IPS-20b (cell line): Measurements from ENCODE around the gene TTC16.
A peak's percentile ranks its signal among the peaks of the same experiment; 100 is the strongest.

Experiments used
- H3K27ac ChIP-seq: one replicate; pipeline ENCODE4 v1.5.1; 2013; ENCODE audit warnings: low read length
- H3K27me3 ChIP-seq: 2 replicates; pipeline ENCODE4 v1.6.1; 2013; ENCODE audit warnings: mild to moderate bottlenecking, low read length, inconsistent platforms; ENCODE audit not compliant: insufficient read depth
- H3K36me3 ChIP-seq: 2 replicates; pipeline ENCODE4 v1.6.1; 2013; ENCODE audit warnings: low read depth, mild to moderate bottlenecking, inconsistent platforms, low read length, moderate library complexity; ENCODE audit not compliant: insufficient read depth
- H3K4me1 ChIP-seq: 2 replicates; pipeline ENCODE4 v1.6.1; 2013; ENCODE audit warnings: mild to moderate bottlenecking, control low read depth, inconsistent platforms, low read length, moderate library complexity; ENCODE audit not compliant: insufficient read depth
- H3K4me3 ChIP-seq: 2 replicates; pipeline ENCODE4 v1.5.1; 2013; ENCODE audit warnings: mild to moderate bottlenecking, low read length, inconsistent platforms
- H3K9ac ChIP-seq: 2 replicates; pipeline ENCODE4 v1.6.1; 2013; ENCODE audit warnings: low read depth, mild to moderate bottlenecking, inconsistent platforms, low read length, moderate library complexity
- H3K9me3 ChIP-seq: 2 replicates; pipeline ENCODE4 v1.6.1; 2013; ENCODE audit warnings: mild to moderate bottlenecking, low read depth, low read length, inconsistent platforms; ENCODE audit not compliant: insufficient read depth

Gene TTC16

DNA sequence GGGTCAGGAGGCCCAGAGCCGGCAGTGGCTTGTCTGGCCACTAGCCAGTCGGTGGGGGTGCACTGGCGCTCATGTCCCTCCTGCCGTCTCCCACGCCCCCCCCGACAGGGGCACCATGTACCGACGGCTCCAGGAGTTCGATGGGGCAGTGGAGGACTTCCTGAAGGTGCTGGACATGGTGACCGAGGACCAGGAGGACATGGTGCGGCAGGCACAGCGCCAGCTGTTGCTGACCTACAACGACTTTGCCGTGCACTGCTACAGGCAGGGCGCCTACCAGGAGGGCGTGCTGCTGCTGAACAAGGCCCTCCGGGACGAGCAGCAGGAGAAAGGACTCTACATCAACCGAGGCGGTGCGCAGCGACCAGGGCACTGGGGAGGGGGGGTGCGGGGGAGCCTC, 8.1 kb downstream of the TTC16 start:
- H3K9ac ChIP-seq: no peak overlapping the region
- no peak overlapping the region for H3K4me3 ChIP-seq

DNA sequence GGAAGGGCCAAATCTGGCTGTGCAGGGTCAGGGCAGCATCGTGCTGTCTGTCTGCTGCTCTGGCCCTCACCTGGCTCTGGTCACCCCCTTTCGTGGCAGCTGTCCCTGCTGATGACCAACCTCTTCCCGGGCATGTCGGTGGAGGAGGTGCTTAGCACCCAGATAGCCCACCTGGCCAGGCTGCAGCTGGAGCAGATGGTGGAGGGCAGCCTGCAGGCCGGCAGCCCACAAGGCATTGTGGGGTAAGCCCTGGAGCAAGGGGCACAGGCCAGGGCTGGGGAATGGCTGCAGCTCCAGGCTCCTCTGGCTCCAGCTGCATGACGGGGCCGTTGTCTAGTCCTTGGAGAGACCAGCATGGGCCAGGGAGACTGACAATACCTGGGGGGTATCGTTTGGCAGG, 11.0 kb downstream of the TTC16 start:
- Histone ChIP-seq H3K27me3 (no peaks in the 10 kb centered on the region), H3K9ac (no peak overlapping the region), H3K4me1 (no peaks in the 10 kb centered on the region), H3K36me3 (no peaks in the 10 kb centered on the region), H3K4me3 (no peak overlapping the region), H3K27ac (no peak overlapping the region), H3K9me3 (no peaks in the 10 kb centered on the region)

More for the DNA sequence above, 8.1 kb downstream of the TTC16 start:
- no peaks in the 10 kb centered on the region for H3K27me3 ChIP-seq
- no peaks in the 10 kb centered on the region for H3K4me1 ChIP-seq
- no peaks in the 10 kb centered on the region for H3K36me3 ChIP-seq
- H3K27ac ChIP-seq: no peak overlapping the region
- no peaks in the 10 kb centered on the region for H3K9me3 ChIP-seq

DNA sequence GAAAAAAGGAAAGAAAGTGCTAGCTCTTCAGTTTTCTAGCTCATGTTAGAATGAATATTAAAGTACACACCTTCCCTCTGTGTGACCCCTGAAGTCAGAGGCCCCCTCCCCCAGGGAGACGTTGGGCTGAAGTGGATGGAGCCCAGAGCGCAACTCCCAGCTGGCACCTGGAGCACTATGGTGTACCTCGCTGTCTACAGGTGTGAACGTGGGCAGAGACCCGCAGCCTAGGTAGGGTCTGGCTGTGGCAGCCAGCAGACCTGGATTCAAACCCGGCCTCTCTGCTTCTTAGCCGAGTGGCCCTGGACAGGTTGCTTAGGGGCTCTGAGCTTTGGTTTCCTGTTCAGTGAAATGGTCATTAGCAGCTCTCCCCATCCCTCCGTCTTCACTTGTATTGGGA, 12.9 kb downstream of the TTC16 start:
- Histone ChIP-seq H3K9me3 (no peaks in the 10 kb centered on the region), H3K27ac (no peak overlapping the region), H3K9ac (no peak overlapping the region), H3K27me3 (no peaks in the 10 kb centered on the region), H3K4me1 (no peaks in the 10 kb centered on the region), H3K36me3 (no peaks in the 10 kb centered on the region), H3K4me3 (no peak overlapping the region)

DNA sequence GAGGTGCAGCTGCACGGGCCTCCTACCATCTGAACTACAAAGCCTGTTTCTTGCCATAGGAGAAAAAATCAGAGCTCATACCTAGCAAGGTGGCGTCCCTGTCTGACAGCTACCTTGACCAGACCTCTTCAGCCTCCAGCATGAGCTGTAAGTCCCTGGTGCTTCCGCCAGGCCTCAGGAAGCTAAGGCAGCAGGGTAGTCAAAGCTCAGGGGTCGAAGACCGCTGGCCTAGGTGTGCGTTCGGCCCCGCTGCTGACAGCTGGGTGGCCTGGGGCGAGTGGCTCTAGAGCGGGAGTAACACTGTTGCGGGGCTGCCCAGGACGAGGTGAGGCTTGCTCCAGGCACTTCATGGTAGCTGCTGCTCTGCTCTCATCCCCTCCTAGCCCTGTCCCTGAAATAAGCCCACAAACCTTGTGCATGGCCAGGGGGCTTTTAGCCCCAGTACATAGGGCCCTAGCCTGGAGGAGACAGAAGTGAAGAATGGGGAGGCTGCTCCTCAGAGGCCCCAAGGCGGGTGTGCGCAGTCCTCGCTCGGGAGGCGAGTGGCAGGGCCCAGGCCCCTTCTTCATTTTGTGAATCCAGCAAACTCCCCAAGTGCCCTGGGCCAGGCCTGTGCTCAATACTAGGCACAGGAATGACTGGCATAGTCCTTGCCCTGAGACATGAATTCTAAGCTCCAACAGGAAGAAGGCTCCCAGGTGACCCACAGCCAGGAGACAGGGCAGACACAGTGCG, 13.8 kb downstream of the TTC16 start:
- Histone ChIP-seq H3K36me3 (no peaks in the 10 kb centered on the region), H3K9ac (no peak overlapping the region), H3K9me3 (no peaks in the 10 kb centered on the region), H3K4me1 (no peaks in the 10 kb centered on the region), H3K27ac (no peak overlapping the region), H3K27me3 (no peaks in the 10 kb centered on the region), H3K4me3 (no peak overlapping the region)

DNA sequence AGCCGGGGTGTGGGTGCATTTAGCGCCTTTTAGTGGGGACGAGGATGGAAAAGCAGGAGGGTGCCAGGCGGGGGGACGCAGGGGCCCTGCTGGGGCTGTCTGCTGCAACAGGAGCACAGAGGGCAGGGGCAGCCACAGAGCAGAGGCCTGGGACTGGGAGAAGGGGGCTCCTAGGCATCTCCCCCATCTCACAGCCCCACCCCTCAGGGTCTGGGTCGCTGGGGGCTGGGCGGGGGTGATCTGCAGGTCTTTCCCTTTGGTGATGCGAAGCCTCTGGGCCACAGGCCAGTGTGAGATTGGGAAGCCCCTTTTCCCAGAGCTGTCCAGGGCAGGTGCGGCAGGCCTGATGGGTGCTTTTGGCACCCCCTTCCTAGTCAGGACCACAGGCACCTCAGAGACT, 14.4 kb downstream of the TTC16 start:
- H3K27me3 ChIP-seq: no peaks in the 10 kb centered on the region
- no peaks in the 10 kb centered on the region for H3K36me3 ChIP-seq
- H3K9me3 ChIP-seq: no peaks in the 10 kb centered on the region
- no peaks in the 10 kb centered on the region for H3K4me1 ChIP-seq
- H3K27ac ChIP-seq: no peak overlapping the region
- H3K9ac ChIP-seq: no peak overlapping the region
- no peak overlapping the region for H3K4me3 ChIP-seq

DNA sequence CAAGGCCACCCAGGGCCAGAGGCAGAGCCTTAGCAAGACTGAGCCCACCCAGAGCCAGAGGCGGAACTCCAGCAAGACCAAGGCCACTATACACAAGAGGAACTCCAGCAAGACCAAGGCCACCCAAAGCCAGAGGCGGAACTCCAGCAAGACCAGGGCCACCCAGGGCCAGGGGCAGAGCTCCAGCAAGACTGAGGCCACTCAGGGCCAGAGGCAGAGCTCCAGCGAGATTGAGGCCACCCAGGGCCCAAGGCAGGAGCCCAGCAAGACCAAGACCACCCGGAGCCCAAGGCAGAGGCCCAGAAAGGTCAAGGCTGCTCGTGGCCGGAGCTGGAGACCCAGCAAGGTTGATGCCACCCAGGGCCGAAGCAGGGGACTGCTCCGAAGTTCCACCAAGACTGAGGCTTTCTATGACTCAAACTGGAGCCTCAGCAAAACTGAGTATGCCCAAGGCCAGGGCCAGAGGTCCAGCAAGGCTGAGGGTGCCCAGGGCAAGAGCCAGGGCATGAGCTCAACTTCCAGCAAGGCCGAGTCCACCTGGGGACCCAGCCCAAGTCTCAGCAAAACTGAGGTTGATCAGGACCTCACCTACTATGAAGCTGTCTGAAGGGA, 15.0 kb downstream of the TTC16 start:
- no peaks in the 10 kb centered on the region for H3K36me3 ChIP-seq
- H3K27ac ChIP-seq: no peak overlapping the region
- H3K4me3 ChIP-seq: no peak overlapping the region
- no peaks in the 10 kb centered on the region for H3K9me3 ChIP-seq
- H3K27me3 ChIP-seq: no peaks in the 10 kb centered on the region
- H3K4me1 ChIP-seq: no peaks in the 10 kb centered on the region
- H3K9ac ChIP-seq: no peak overlapping the region

DNA sequence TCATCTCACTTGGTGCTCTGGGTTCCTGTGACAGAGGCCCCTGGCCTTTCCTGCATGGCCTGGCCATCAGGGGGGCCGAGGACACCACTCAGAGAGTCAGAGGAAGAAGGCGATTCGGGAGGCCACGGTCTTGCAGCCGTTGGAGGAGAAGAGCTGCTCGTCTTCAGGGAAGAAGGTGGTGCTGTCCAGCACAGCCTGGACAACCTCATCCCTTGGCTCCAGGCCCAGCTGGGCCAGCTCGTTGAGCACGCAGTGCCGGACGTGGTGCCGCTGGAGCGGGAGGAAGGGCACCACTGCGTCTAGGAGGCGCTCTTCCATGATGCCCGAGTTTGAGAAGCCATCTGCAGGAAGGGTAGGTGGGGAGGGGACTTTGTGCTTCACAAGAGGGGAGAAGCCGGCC, 16.1 kb downstream of the TTC16 start:
- Histone ChIP-seq H3K27me3 (no peaks in the 10 kb centered on the region), H3K27ac (no peak overlapping the region), H3K4me3 (no peak overlapping the region), H3K36me3 (no peaks in the 10 kb centered on the region), H3K9me3 (no peaks in the 10 kb centered on the region), H3K9ac (no peak overlapping the region), H3K4me1 (no peaks in the 10 kb centered on the region)

DNA sequence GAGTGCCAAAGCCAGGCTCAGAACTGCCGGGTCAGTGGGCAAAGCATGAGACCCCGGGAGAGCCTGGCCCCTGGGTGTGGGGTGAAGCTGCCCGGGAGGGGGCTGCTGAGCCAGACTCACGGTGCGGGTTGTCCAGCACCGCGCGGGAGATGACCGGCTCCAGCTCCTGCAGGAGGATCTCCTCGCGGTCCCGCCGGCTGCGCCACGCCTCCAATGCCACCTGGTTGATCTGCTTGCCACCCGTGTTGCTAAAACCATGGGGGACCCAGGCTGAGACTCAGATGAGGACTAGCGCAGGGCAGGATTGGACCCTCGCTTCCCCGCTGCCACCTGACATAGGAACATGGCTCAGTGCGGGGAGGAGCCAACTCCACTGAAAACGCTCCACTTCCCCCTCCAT, 16.6 kb downstream of the TTC16 start:
- Histone ChIP-seq H3K4me3 (no peak overlapping the region), H3K9me3 (no peaks in the 10 kb centered on the region), H3K4me1 (no peaks in the 10 kb centered on the region), H3K27ac (no peak overlapping the region), H3K27me3 (no peaks in the 10 kb centered on the region), H3K36me3 (no peaks in the 10 kb centered on the region), H3K9ac (no peak overlapping the region)

DNA sequence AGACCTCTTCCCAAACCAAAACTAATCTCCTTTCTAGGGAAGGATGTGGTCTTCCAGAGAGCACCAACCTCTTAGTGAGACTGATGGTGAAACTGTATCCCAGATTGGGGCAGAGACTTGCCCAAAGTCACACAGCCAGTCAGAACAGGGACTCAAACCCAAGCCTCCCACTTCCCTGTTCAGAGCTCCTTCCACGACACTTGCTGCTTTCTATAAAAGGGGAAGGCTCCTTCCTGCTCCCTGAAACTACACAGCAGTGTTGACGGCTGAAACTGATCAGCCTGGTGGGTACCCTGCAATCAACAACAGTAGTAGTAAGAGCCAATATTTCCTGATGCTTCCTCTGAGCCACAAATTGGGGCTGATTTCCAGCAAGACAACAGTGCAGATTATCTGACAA, 17.7 kb downstream of the TTC16 start:
- H3K27me3 ChIP-seq: no peaks in the 10 kb centered on the region
- no peak overlapping the region for H3K9ac ChIP-seq
- H3K4me3 ChIP-seq: no peak overlapping the region
- H3K4me1 ChIP-seq: no peaks in the 10 kb centered on the region
- H3K36me3 ChIP-seq: no peaks in the 10 kb centered on the region
- H3K27ac ChIP-seq: no peak overlapping the region
- H3K9me3 ChIP-seq: no peaks in the 10 kb centered on the region

DNA sequence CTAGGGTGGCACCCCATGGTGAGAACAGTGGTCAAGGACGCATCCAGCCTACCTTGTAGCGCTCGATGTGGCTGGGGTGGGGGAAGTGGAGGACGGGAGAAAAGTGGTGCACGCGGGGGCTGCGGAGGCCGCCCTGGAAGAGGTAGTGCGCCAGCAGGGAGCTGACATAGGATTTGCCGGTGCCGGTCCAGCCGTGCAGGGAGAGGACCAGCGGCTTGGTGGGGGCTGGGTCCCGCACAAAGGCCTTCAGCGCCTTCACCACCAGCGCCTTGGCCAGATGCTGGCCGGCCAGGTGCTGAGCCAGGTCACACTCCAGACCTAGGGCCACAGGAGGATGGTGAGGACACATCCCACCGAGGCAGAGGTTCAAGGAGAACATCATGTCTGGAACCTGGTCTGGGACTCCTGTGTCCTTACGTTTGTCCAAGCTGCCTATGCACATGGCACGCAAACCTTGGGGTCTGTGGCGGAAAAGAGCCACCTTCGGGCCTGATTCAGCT, 18.4 kb downstream of the TTC16 start:
- Histone ChIP-seq H3K9ac (peak overlapping the region; percentile 47; the same call in 1 of the 2 replicates), H3K27ac (no peak overlapping the region), H3K4me1 (no peaks in the 10 kb centered on the region), H3K27me3 (no peaks in the 10 kb centered on the region), H3K4me3 (peak overlapping the region; percentile 83), H3K9me3 (no peaks in the 10 kb centered on the region), H3K36me3 (no peaks in the 10 kb centered on the region)

DNA sequence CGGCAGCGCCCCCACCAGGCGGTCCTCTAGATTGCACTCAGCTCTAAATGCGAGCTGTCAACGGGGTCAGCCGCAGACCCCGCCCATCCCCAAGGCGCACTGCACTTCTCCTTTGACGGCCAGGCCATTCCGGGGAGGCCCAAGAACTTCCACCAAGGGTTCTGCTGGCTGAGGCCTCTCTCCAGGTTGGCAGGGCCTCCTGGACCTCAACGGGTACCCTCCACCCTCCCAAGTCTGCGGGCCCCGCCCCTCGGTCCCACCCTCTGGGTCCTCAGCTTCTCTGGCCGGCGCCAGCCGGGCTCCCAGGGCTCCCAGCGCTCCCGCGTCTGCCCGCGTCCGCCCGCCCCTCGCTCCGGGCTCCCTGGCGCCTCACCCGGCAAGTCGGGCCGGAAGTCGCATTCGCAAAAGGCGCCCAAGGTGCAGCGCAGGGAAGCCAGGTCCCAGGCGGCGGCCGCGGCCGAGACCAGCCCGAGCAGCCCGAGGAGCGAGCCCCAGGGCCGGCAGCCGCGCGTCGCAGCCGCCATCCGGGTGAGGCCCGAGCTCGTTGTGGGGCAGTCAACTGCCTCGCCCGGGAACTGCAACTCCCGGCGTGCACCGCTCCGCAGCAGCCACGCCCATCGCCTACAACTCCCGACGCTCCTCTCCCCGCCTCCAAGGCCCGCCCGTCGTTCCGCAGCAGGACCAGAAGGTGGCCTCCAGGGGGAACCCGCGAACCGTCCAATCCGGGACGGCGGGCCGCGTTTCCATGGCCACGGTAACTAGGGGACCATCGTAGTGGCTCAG, 19.1 kb downstream of the TTC16 start, which contains the start of gene TOR2A:
TSS of gene TOR2A (minus strand) at position 548 of the 783 bp plus-strand sequence. CDS start at position 524, 24 bp downstream.
- H3K9me3 ChIP-seq: no peaks in the 10 kb centered on the region
- H3K9ac ChIP-seq: peak within 1 kb of the TSS; percentile 47; the same call in 1 of the 2 replicates
- H3K27ac ChIP-seq: no peak within 1 kb of the TSS
- peak within 1 kb of the TSS; percentile 83 for H3K4me3 ChIP-seq
- no peaks in the 10 kb centered on the region for H3K36me3 ChIP-seq
- no peaks in the 10 kb centered on the region for H3K4me1 ChIP-seq
- no peaks in the 10 kb centered on the region for H3K27me3 ChIP-seq
